ENCODE measurements around the gene NDUFS3.

- TF ChIP-seq CTCF (IDR thresholded peaks at IDR 0.05): no peak
- no peak for TF ChIP-seq POLR2A (IDR thresholded peaks at IDR 0.05)
Measured at GRCh38 chr11:47573321-47573720, 5.6 kb upstream of the NDUFS3 start.

Data from body of pancreas (tissue), 4 donors.